Measurements from ENCODE around the gene CBX8.

The CBX8 gene

DNA sequence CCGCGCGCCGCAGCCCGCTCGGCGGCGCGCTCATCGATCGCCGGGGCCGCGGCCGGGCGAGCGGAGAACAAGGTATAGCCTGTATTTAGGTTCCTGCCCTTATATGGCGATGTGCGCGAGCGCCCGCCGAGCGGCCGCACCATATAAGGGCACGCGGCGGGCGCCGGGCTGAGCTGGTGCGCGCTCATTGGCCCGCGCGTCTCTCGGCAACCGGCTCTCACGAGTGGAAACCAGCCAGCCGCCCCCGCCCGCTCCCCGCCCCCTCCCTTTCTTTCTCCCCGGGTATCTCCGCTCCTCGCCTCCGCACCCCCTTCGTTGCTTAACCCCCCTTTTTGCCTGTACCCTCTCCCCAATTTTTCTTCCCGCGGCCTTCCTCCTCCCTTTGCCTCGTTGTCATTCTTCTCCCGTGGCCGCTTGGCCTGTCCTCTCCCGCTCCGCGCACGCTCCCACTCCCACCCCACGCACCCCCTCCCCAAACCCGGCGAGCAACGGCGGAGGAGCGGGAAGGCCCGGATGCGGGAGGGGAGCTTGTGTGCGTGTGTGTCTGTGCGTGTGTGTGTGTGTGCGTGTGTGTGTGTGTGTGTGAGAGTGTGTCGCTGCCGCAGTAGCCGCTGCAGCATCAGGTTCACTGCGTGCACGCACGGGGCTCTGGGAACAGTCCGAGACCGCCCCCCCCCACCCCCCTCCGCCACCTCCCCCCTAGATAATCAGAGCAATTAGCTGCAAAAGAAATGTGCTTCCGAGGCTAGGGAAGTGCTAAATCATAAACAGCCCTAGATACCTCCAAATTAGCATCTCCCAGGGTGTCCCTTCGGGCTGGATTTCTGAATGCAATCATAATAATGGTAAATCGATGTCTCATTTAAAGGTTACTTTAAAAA lies 13.5 kb upstream of the CBX8 start:
- peak; percentile 84 for DNase-seq (ENCODE audit: low read depth)
- no peak for TF ChIP-seq POLR2A (IDR thresholded peaks at IDR 0.05; ENCODE audit: extremely low read depth, insufficient read length)
- TF ChIP-seq, protein P1, sequence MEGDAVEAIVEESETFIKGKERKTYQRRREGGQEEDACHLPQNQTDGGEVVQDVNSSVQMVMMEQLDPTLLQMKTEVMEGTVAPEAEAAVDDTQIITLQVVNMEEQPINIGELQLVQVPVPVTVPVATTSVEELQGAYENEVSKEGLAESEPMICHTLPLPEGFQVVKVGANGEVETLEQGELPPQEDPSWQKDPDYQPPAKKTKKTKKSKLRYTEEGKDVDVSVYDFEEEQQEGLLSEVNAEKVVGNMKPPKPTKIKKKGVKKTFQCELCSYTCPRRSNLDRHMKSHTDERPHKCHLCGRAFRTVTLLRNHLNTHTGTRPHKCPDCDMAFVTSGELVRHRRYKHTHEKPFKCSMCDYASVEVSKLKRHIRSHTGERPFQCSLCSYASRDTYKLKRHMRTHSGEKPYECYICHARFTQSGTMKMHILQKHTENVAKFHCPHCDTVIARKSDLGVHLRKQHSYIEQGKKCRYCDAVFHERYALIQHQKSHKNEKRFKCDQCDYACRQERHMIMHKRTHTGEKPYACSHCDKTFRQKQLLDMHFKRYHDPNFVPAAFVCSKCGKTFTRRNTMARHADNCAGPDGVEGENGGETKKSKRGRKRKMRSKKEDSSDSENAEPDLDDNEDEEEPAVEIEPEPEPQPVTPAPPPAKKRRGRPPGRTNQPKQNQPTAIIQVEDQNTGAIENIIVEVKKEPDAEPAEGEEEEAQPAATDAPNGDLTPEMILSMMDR (IDR thresholded peaks at IDR 0.05; ENCODE audit: low read depth, low read length): no peak
- H3K4me3 ChIP-seq (ENCODE audit: low read depth, low read length): no peak overlapping the region

DNA sequence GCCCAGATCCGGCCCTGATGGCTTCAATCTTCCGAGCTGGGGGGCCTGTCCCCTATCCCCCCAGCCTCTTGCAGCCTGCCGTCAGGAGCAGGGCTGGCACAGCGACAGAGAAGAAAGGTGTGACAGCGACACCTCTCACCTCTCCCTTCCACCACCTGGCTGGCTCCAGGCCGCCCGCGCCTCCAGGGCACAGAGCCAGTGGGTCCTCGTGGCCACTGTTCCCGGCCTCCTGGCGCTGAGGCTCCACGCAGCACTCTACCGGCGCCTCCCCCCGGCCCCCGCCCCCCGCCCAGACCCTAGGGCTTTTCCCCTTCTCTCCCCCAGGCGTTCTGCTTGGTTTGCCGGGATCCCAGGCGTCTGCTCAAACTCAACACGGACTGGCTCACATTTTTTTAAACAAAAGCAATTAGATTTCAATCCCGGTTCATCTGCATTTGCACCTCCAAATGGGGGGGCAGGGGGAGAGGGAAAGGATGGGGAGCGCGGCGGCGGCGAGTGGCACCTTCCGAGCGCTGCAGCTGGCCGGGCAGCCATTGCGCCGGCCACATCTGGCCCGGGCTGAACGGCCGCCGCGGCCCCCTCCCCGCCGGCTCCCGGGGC lies 12.8 kb upstream of the CBX8 start:
- H3K4me3 ChIP-seq (ENCODE audit: low read depth, low read length): no peak overlapping the region
- no peak for DNase-seq (ENCODE audit: low read depth)
- TF ChIP-seq, protein P1 (IDR thresholded peaks at IDR 0.05; ENCODE audit: low read depth, low read length): no peak
- TF ChIP-seq MYC (IDR thresholded peaks at IDR 0.05; ENCODE audit: low read depth, low read length): no peak

DNA sequence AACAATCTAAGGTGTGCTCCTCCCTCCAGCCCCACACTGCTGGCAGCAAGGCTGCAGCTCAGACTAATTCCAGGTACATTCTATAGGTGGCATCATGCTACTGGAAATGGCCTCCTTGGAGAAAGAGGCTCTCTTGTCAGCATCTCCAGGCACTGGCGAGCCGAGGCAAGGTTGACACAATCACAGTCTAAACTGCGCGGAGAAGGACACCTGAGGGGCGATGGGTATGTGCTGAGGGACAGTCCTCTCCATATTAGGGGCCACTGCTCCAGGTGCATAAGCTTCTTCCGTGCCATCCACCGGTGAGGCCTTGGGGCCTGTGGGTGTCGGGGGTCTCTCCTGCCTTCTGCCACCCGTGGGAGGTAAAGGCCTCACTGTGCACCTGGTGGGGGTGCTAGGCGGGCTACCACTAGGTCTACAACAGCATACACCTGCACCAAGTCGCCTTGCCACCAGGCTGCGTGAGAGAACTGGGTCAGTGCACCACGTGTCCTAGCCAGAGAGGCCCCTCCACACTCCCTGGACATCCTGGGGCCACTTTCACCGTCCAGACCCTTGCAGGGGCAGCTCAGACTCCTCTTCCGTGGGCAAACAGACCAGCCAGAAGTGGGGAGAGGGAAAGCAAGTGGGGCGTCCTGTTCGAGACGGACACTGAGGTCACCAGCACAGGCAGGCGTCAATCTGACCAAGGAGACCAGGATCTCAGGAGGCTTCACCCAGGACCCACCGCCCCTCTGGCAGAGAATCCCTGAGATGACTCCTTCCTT lies 12.1 kb upstream of the CBX8 start:
- TF ChIP-seq, protein P1 (IDR thresholded peaks at IDR 0.05; ENCODE audit: low read depth, low read length): peak; percentile 19
- TF ChIP-seq, protein P2, sequence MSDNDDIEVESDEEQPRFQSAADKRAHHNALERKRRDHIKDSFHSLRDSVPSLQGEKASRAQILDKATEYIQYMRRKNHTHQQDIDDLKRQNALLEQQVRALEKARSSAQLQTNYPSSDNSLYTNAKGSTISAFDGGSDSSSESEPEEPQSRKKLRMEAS (IDR thresholded peaks at IDR 0.05; ENCODE audit: low read depth, low read length): no peak
- H3K4me3 ChIP-seq (ENCODE audit: low read depth, low read length): no peak overlapping the region
- peak; percentile 57 for DNase-seq (ENCODE audit: low read depth)

DNA sequence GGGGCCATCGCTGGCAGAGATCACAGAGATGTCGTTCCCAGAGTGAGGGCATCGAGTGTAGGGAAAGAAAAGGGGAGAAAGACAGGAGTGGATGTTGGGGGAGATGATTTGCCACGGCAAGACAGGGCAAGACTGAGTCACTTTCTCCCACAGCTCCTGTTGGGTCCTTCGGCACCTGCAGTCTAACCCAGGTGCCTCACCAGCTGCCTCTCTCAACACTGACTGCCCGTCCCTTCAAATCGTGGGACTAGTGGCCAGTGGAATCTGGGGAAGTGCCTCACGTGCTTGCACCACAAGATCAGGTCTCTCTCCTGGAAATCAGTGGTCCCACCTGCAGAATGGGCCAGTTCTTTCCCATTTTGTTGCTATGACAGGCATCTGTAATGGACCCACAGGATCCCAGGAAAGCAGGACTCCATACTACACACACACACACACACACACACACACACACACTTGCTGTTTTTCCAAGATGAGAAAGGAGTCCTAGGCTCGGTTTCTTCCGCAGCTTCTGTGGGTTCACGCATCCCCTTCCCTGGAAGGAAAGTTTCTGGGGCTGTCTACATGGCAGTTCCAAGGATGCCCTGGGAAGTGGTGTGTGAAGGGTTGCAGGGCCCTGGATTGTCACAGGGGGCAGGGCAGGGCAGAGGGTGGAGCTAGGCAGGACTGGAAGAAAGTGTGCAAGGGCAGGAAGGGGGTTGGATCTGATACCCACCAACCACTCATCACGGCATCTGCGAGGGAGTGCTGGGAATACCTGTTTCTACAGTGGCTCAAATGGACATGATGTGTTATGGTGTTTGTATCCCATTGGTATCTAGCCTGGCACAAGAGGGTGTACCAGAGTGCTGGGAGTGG lies 10.2 kb upstream of the CBX8 start:
- DNase-seq (ENCODE audit: low read depth): no peak
- TF ChIP-seq POLR2A (IDR thresholded peaks at IDR 0.05; ENCODE audit: extremely low read depth, insufficient read length) (no peak), MYC (IDR thresholded peaks at IDR 0.05; ENCODE audit: low read depth, low read length) (no peak)
- TF ChIP-seq, protein P1 (IDR thresholded peaks at IDR 0.05; ENCODE audit: low read depth, low read length): no peak
- TF ChIP-seq, protein P2 (IDR thresholded peaks at IDR 0.05; ENCODE audit: low read depth, low read length): no peak
- no peak overlapping the region for H3K4me3 ChIP-seq (ENCODE audit: low read depth, low read length)

DNA sequence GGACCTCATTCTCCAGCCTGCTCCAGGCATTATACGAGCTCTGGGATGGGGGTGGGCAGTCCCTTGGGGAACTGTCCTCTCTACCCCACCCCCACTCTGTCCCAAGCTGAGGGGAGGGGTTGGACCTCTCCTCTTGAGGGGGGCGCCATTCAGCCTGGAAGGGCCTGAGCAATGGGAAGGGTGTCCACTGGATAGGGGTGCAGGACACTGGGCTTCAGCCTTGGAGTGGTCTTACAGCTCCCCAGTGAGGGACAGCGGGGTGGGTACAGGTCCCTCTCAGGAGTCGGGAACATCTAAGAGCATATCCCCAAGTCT lies 9.5 kb upstream of the CBX8 start:
- TF ChIP-seq, protein P1 (IDR thresholded peaks at IDR 0.05; ENCODE audit: low read depth, low read length): no peak
- no peak for TF ChIP-seq MYC (IDR thresholded peaks at IDR 0.05; ENCODE audit: low read depth, low read length)
- TF ChIP-seq POLR2A (IDR thresholded peaks at IDR 0.05; ENCODE audit: extremely low read depth, insufficient read length): no peak
- TF ChIP-seq, protein P2 (IDR thresholded peaks at IDR 0.05; ENCODE audit: low read depth, low read length): no peak
- no peak for DNase-seq (ENCODE audit: low read depth)
- H3K4me3 ChIP-seq (ENCODE audit: low read depth, low read length): no peak overlapping the region
